ENCODE data around the gene GIPC2.

GIPC2 gene

GRCh38 chr1:78153092-78153736 lies 107.4 kb downstream of the GIPC2 start:
- DNase-seq = no peak

- DNase-seq = no peak
Observed at GRCh38 chr1:78155121-78155520, 109.4 kb downstream of the GIPC2 start.

- no peak for DNase-seq
Observed at GRCh38 chr1:78156805-78157521, 111.2 kb downstream of the GIPC2 start.

GRCh38 chr1:78165816-78166215 lies 120.0 kb downstream of the GIPC2 start:
- no peak for DNase-seq

GRCh38 chr1:78168306-78168705 lies 122.5 kb downstream of the GIPC2 start:
- DNase-seq = no peak

GRCh38 chr1:78170859-78171258 lies 125.1 kb downstream of the GIPC2 start:
- DNase-seq = no peak

- DNase-seq = no peak
Observed at GRCh38 chr1:78171736-78172590, 126.2 kb downstream of the GIPC2 start.

- DNase-seq = peak; percentile 17
Observed at GRCh38 chr1:78176448-78176847, 130.7 kb downstream of the GIPC2 start.

- no peak for DNase-seq
Observed at GRCh38 chr1:78177708-78178270, 132.0 kb downstream of the GIPC2 start.

- no peak for DNase-seq
Observed at GRCh38 chr1:78178816-78179215, 133.1 kb downstream of the GIPC2 start.

GRCh38 chr1:78184460-78185072 lies 138.8 kb downstream of the GIPC2 start:
- DNase-seq = no peak

All from NCI-H510A (cell line).